Fibroblast of skin of scalp (primary cell): ENCODE measurements around the gene STAC.
"Not testable (repeated sequence)": the region's sequence is repeated elsewhere in the genome, so short reads cannot be mapped to it uniquely, and the experiment has no call there.

Source experiments
- DNase-seq: peaks from one replicate; pipeline ENCODE4 v3.0.0-alpha.2; 2013

The STAC gene

GRCh38 chr3:36524560-36524959 is 144.3 kb downstream of the STAC start:
- DNase-seq: no peak

GRCh38 chr3:36525115-36525801 is 145.0 kb downstream of the STAC start:
- DNase-seq: peak; percentile 37

- peak; percentile 48 for DNase-seq
Measured at GRCh38 chr3:36538136-36538749, 157.9 kb downstream of the STAC start.

DNA sequence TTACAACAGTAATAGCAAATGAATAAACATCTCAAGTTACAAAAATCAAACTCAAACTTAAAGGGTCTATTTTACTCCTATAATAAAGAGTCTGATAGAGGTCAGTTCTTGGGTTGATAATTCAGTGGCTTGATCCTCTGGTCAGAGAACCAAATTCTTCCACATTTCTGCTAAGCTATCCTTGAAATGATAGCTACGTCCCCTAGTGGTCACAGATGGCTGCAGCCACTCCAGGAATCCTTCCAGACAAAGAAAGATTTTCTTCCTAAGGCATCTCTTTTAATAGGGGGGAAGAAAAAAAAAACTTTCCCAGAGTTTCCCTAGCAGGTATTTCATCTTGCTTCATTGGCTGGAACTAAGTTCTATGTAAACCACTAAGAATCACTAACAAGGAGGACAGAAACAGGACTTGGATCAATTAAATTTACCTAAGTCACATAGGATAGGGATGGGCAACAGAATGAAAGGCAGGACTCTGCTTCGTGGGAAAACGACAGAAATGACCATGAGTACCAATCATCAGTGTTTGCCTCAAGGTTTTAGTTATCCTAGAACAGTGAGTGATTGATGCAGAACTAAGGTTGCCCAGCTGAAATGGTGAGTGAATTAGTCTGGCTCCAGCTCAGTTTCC is 160.7 kb downstream of the STAC start:
- peak; percentile 39 for DNase-seq

- DNase-seq: peak; percentile 26
Measured at GRCh38 chr3:36542186-36542585, 161.9 kb downstream of the STAC start.

- DNase-seq: no peak
Measured at GRCh38 chr3:36543276-36543997, 163.1 kb downstream of the STAC start.

GRCh38 chr3:36546226-36546625 is 165.9 kb downstream of the STAC start:
- DNase-seq: peak; percentile 23

GRCh38 chr3:36548712-36549111 is 168.4 kb downstream of the STAC start:
- DNase-seq: no peak

- DNase-seq: no peak
Measured at GRCh38 chr3:36557021-36557707, 176.9 kb downstream of the STAC start.

DNA sequence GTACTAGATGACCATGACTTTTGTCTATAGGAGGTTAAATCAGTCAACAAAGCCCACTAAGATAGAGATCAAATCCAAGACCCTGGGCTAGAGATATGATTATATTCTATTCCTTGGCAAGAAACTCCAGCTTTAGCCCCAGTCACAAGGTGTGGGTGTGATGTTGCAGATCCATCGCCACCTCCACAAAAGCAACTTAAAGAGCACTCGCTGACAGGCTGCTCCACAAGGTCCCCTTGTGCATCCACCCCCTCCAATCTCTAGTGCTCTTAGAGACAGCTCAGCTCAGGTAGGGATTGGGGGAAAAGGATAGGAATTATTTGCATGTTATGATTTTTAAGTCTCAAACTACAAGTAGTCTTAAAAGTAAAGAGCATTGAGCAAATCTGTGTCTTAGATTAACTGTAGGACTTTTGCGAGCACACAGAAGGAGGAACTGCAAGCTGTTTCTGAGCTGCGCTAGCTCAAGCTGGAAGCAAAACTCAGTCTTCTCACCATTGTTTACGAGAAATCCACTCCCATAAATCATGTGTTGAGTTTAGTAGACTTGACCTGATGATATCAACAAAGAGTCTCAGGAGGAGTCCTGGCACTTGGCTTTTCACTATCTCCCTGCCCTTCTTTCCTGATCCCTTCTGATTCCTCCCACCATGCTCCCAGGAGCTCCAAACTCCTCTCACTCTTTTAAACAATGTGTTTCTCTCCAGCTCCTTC is 177.6 kb downstream of the STAC start:
- no peak for DNase-seq

GRCh38 chr3:36558961-36559360 is 178.7 kb downstream of the STAC start:
- DNase-seq: no peak

DNA sequence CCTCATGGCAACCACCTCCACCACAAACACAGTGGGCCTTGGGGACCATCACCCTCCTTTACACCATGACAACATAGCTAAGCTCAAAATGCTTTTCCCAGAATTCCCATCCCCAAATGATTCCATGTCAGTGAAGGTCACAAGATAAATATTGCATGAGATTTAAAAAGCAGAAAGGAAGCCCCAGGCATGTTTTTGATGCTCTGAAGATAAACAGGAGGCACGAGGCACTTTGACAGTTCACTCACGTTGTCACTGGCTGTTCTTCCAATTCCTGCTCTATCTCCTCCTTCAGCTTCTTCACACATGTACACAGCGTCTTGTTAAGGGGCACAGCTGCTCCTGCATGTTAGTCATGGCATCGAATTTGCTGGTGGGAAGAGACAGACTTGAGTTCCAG is 180.4 kb downstream of the STAC start:
- DNase-seq: no peak

GRCh38 chr3:36561601-36562000 is 181.3 kb downstream of the STAC start:
- no peak for DNase-seq

GRCh38 chr3:36562945-36563344 is 182.6 kb downstream of the STAC start:
- DNase-seq: no peak

DNA sequence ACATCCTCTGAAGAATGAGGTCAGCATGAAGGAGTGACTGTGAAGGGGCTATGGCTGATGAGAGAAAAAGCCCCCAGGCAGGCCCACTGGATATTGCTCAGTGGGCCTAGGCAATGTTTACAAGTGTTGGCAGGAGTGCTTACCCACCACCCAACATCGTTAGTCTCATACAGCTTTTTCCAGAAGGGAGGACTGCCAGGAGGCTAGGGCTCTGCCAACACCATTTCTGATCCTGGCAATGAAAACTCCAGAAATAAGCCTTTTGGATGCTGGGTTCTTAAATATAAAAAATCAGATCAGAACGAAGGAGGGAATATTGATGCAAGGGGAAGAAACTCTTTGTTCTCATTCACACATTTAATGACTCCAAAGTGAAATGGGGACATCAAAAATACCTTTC is 194.9 kb downstream of the STAC start:
- no peak for DNase-seq

GRCh38 chr3:36578418-36578817 is 198.1 kb downstream of the STAC start:
- DNase-seq: not testable (repeated sequence)

DNA sequence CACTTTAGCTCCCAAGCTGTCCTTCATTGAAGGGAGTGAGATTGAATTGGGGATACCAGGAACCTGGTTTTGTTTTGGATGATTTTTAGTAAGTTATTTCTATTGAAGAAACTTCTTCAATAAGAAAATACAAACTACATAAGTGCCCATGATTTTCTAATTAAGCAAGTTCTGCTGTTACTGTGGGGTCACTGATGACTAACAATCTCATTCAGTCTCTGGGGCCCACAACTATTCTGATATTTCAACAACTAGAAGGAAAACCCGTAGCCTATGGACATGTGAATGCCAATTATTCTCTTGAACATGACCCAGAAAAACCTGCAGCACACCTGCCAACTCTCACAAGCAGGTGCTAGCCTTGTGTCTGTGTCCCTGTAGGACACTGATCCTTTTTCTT is 199.4 kb downstream of the STAC start:
- DNase-seq: no peak

GRCh38 chr3:36580716-36581115 is 200.4 kb downstream of the STAC start:
- DNase-seq: no peak

DNA sequence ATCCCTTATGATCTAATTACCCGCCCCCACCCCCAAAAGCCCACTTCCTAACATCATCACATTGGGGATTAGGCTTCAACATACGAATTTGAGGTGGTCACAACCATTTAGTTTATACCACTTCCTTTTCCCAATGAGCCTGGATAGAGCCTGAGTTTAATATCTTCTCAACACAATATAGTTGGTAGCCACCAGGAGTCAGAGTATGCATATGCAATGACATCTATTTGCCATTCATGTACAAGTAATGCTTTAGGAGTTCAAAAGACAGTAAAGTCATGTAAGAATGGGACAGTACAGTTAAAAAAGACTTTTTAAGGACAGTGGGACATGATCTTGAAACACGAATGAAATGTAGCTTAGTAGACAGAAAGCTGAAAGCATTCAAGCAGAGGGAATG is 211.7 kb downstream of the STAC start:
- peak; percentile 44 for DNase-seq

DNA sequence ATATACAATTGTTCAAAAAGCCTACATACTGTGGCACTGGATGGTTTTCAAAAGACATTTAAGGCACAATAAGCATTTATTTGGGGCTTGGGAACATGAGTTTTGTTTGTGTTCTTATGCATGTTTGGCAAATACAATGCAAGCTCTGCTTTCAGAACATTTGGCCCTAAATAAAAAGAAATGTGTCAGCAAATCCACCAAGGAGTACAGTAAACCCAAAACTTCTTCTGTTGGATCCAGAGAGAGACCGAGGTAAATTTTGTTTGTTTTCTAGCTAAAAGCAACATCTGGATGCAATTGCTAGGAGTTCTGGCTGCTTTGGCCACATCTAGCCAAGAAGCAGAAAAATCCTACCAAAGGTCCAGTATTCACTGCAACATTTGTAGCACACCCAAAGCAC is 215.2 kb downstream of the STAC start:
- no peak for DNase-seq

DNA sequence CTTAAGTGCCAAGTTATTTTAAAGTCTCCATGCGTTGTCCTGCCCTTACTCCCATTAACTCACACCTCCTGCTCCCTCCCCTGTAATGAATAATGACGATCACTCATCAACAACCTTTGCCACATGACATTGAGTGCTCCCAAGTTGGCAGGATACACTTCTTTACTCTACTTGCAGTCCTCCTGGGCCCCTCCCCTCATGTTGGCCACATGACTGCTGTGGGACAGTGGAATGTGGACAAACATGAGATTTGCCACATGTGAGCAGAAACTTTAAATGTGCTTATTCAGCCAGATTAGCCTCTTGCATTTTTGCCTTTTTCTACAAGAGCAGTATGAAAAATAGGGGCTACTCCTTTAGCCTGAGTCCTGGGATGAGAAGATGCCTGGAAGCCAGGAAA is 216.1 kb downstream of the STAC start:
- peak; percentile 4 for DNase-seq

DNA sequence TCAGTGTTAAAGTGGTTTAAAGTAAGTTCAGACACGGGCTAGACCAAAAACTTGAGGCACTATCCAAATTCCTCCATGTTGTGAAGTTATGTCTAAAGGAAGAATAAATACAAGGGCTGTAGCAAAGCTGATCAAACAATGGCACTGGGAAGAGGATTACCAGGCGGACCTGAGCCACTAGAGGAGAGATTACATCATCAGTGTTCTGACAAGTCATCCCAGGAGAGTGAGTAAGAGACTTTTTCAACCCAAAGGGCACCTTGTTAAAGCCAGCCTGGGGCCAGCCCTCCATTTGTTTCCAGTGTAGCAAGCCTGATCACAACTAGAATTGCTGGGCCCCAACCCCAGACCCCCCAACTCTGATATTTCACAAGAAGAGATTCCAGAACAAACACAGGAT is 217.1 kb downstream of the STAC start:
- no peak for DNase-seq
